Measurements from ENCODE around the gene C8B. TPM values are rescaled to one million over a fixed set of nuclear protein-coding genes. Genes with fewer than 3 reads are reported as not detected.

The C8B gene
- total RNA-seq, 1 donor from 2014 or later = not detected

GRCh38 chr1:56916630-56917029, 49.2 kb downstream of the C8B start:
- peaks cover 2% of the 10 kb centered on the region for H3K9me3 Mint-ChIP-seq (ENCODE audit: unreplicated experiment)
- H3K27me3 Mint-ChIP-seq (ENCODE audit: unreplicated experiment) = peaks cover 9% of the 10 kb centered on the region
- TF ChIP-seq CTCF (IDR thresholded peaks at IDR 0.05; ENCODE audit: partially characterized antibody, unreplicated experiment) = no peak
- peaks cover 9% of the 10 kb centered on the region for H3K36me3 Mint-ChIP-seq (ENCODE audit: unreplicated experiment)
- DNase-seq = peak; percentile 17
- peak overlapping the region; percentile 46 for H3K4me3 Mint-ChIP-seq (ENCODE audit: unreplicated experiment)
- peak overlapping the region; percentile 17 for H3K27ac Mint-ChIP-seq (ENCODE audit: unreplicated experiment)
- peaks cover 25% of the 10 kb centered on the region for H3K4me1 Mint-ChIP-seq (ENCODE audit: low read depth, unreplicated experiment)

GRCh38 chr1:56915960-56916359, 49.9 kb downstream of the C8B start:
- Mint-ChIP-seq H3K27ac (ENCODE audit: unreplicated experiment) (peak overlapping the region; percentile 17), H3K27me3 (ENCODE audit: unreplicated experiment) (peaks cover 6% of the 10 kb centered on the region), H3K4me1 (ENCODE audit: low read depth, unreplicated experiment) (peaks cover 25% of the 10 kb centered on the region), H3K4me3 (ENCODE audit: unreplicated experiment) (no peak overlapping the region), H3K9me3 (ENCODE audit: unreplicated experiment) (peaks cover 2% of the 10 kb centered on the region), H3K36me3 (ENCODE audit: unreplicated experiment) (peaks cover 9% of the 10 kb centered on the region)
- TF ChIP-seq CTCF (IDR thresholded peaks at IDR 0.05; ENCODE audit: partially characterized antibody, unreplicated experiment) = no peak
- DNase-seq = no peak

GRCh38 chr1:56912325-56912724, 53.5 kb downstream of the C8B start:
- Mint-ChIP-seq H3K4me3 (ENCODE audit: unreplicated experiment) (no peak overlapping the region), H3K27ac (ENCODE audit: unreplicated experiment) (no peak overlapping the region), H3K27me3 (ENCODE audit: unreplicated experiment) (peaks cover 6% of the 10 kb centered on the region), H3K36me3 (ENCODE audit: unreplicated experiment) (peaks cover 9% of the 10 kb centered on the region), H3K9me3 (ENCODE audit: unreplicated experiment) (peaks cover 2% of the 10 kb centered on the region), H3K4me1 (ENCODE audit: low read depth, unreplicated experiment) (peaks cover 20% of the 10 kb centered on the region)
- no peak for DNase-seq
- no peak for TF ChIP-seq CTCF (IDR thresholded peaks at IDR 0.05; ENCODE audit: partially characterized antibody, unreplicated experiment)

- peaks cover 9% of the 10 kb centered on the region for H3K36me3 Mint-ChIP-seq (ENCODE audit: unreplicated experiment)
- H3K4me1 Mint-ChIP-seq (ENCODE audit: low read depth, unreplicated experiment) = peaks cover 10% of the 10 kb centered on the region
- DNase-seq = no peak
- H3K27ac Mint-ChIP-seq (ENCODE audit: unreplicated experiment) = no peak overlapping the region
- no peak for TF ChIP-seq CTCF (IDR thresholded peaks at IDR 0.05; ENCODE audit: partially characterized antibody, unreplicated experiment)
- H3K9me3 Mint-ChIP-seq (ENCODE audit: unreplicated experiment) = no peaks in the 10 kb centered on the region
- no peak overlapping the region for H3K4me3 Mint-ChIP-seq (ENCODE audit: unreplicated experiment)
- H3K27me3 Mint-ChIP-seq (ENCODE audit: unreplicated experiment) = peaks cover 6% of the 10 kb centered on the region
Measured at GRCh38 chr1:56911098-56911938, 54.5 kb downstream of the C8B start.

- Mint-ChIP-seq H3K36me3 (ENCODE audit: unreplicated experiment) (peaks cover 9% of the 10 kb centered on the region), H3K4me3 (ENCODE audit: unreplicated experiment) (no peak overlapping the region), H3K4me1 (ENCODE audit: low read depth, unreplicated experiment) (peaks cover 2% of the 10 kb centered on the region), H3K27ac (ENCODE audit: unreplicated experiment) (no peak overlapping the region), H3K27me3 (ENCODE audit: unreplicated experiment) (peaks cover 6% of the 10 kb centered on the region), H3K9me3 (ENCODE audit: unreplicated experiment) (no peaks in the 10 kb centered on the region)
- TF ChIP-seq CTCF (IDR thresholded peaks at IDR 0.05; ENCODE audit: partially characterized antibody, unreplicated experiment) = no peak
- no peak for DNase-seq
Measured at GRCh38 chr1:56910441-56910985, 55.3 kb downstream of the C8B start.
